Measurements from ENCODE around the gene FER.

Gene FER

DNA sequence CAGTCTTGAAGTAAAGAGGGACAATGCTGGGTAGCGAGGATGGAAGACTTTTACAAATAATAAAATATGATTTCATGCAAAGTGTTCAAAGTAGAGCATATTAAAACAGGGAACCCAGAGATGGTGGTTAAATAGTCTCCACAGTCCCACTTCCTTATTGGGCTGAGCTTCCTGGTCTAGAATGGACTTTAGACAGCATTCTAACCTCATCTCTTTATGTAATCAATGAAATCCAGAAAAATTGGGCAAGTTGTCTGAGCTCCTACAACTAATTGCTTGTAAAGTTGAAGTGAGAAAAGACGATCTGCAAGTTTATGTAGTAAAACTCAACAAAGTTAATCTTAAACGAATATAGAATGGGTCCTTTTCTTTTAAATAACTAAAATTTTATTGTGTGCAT is 333.2 kb downstream of the FER start:
- no peak for DNase-seq
- no peak overlapping the region for H3K4me3 ChIP-seq (ENCODE audit: low read depth, low read length)
- TF ChIP-seq, protein P1, sequence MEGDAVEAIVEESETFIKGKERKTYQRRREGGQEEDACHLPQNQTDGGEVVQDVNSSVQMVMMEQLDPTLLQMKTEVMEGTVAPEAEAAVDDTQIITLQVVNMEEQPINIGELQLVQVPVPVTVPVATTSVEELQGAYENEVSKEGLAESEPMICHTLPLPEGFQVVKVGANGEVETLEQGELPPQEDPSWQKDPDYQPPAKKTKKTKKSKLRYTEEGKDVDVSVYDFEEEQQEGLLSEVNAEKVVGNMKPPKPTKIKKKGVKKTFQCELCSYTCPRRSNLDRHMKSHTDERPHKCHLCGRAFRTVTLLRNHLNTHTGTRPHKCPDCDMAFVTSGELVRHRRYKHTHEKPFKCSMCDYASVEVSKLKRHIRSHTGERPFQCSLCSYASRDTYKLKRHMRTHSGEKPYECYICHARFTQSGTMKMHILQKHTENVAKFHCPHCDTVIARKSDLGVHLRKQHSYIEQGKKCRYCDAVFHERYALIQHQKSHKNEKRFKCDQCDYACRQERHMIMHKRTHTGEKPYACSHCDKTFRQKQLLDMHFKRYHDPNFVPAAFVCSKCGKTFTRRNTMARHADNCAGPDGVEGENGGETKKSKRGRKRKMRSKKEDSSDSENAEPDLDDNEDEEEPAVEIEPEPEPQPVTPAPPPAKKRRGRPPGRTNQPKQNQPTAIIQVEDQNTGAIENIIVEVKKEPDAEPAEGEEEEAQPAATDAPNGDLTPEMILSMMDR (IDR thresholded peaks at IDR 0.05; ENCODE audit: low read depth, low read length): no peak
- H3K27me3 ChIP-seq (ENCODE audit: insufficient read depth, low read depth, severe bottlenecking): no peaks in the 10 kb centered on the region
- H3K9me3 ChIP-seq (ENCODE audit: severe bottlenecking): no peaks in the 10 kb centered on the region
- H3K27ac ChIP-seq: no peak overlapping the region
- H3K36me3 ChIP-seq: no peaks in the 10 kb centered on the region

GRCh38 chr5:109083937-109084336 is 336.2 kb downstream of the FER start:
- Histone ChIP-seq H3K36me3 (no peaks in the 10 kb centered on the region), H3K9me3 (ENCODE audit: severe bottlenecking) (no peaks in the 10 kb centered on the region), H3K4me3 (ENCODE audit: low read depth, low read length) (no peak overlapping the region), H3K27me3 (ENCODE audit: insufficient read depth, low read depth, severe bottlenecking) (no peaks in the 10 kb centered on the region), H3K27ac (no peak overlapping the region)
- no peak for DNase-seq
- TF ChIP-seq, protein P1 (IDR thresholded peaks at IDR 0.05; ENCODE audit: low read depth, low read length): no peak

GRCh38 chr5:109089191-109089590 is 341.5 kb downstream of the FER start:
- H3K27me3 ChIP-seq (ENCODE audit: insufficient read depth, low read depth, severe bottlenecking): no peaks in the 10 kb centered on the region
- no peaks in the 10 kb centered on the region for H3K9me3 ChIP-seq (ENCODE audit: severe bottlenecking)
- TF ChIP-seq, protein P1 (IDR thresholded peaks at IDR 0.05; ENCODE audit: low read depth, low read length): no peak
- no peaks in the 10 kb centered on the region for H3K36me3 ChIP-seq
- DNase-seq: no peak
- no peak overlapping the region for H3K4me3 ChIP-seq (ENCODE audit: low read depth, low read length)
- no peak overlapping the region for H3K27ac ChIP-seq

GRCh38 chr5:109099081-109099480 is 351.4 kb downstream of the FER start:
- Histone ChIP-seq H3K36me3 (no peaks in the 10 kb centered on the region), H3K4me3 (ENCODE audit: low read depth, low read length) (no peak overlapping the region), H3K27me3 (ENCODE audit: insufficient read depth, low read depth, severe bottlenecking) (no peaks in the 10 kb centered on the region), H3K27ac (no peak overlapping the region), H3K9me3 (ENCODE audit: severe bottlenecking) (no peaks in the 10 kb centered on the region)
- no peak for DNase-seq
- TF ChIP-seq, protein P1 (IDR thresholded peaks at IDR 0.05; ENCODE audit: low read depth, low read length): no peak

DNA sequence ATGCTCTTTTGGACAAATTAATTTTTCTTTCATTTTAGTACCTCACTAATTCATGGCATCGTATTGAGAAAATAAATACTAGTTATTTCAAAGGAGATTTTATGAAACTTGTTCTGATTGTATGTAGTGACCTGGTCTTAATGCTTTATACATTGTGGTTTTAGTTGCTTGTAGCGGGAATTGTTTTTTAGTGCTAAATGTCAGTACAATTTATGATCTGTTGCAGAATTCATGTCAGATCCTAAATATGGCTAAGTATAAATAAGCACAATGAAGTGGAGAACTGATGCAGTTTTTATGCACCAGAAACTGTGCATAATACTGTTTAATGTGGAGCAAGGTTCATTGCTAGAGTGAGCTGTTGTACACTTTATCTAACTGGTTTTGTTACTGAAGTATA is 353.3 kb downstream of the FER start:
- no peak for DNase-seq
- H3K36me3 ChIP-seq: no peaks in the 10 kb centered on the region
- no peak overlapping the region for H3K4me3 ChIP-seq (ENCODE audit: low read depth, low read length)
- H3K27me3 ChIP-seq (ENCODE audit: insufficient read depth, low read depth, severe bottlenecking): no peaks in the 10 kb centered on the region
- H3K9me3 ChIP-seq (ENCODE audit: severe bottlenecking): no peaks in the 10 kb centered on the region
- H3K27ac ChIP-seq: no peak overlapping the region
- TF ChIP-seq, protein P1 (IDR thresholded peaks at IDR 0.05; ENCODE audit: low read depth, low read length): no peak

- H3K9me3 ChIP-seq (ENCODE audit: severe bottlenecking): no peaks in the 10 kb centered on the region
- H3K36me3 ChIP-seq: no peaks in the 10 kb centered on the region
- DNase-seq: no peak
- no peak overlapping the region for H3K4me3 ChIP-seq (ENCODE audit: low read depth, low read length)
- no peaks in the 10 kb centered on the region for H3K27me3 ChIP-seq (ENCODE audit: insufficient read depth, low read depth, severe bottlenecking)
- H3K27ac ChIP-seq: no peak overlapping the region
- TF ChIP-seq, protein P1 (IDR thresholded peaks at IDR 0.05; ENCODE audit: low read depth, low read length): no peak
Observed at GRCh38 chr5:109102096-109102690, 354.5 kb downstream of the FER start.
